Right lung (tissue), 10 donors: ENCODE data around the gene LIPI. TPM values are rescaled to one million over a fixed set of nuclear protein-coding genes. Genes with fewer than 3 reads are reported as not detected.
A peak's percentile ranks its signal among the peaks of the same experiment; 100 is the strongest.
"Not testable (repeated sequence)": the region's sequence is repeated elsewhere in the genome, so short reads cannot be mapped to it uniquely, and the experiment has no call there.

Experiments used
- DNase-seq, 2 donors: peaks; one replicate each; pipeline ENCODE4 v3.0.0-alpha.2; 2013
- long read RNA-seq, 8 donors: transcript quantifications; one replicate each; lab custom pipeline, GENCODE V29; 2026
- polyA plus RNA-seq, 5 donors: library from polyadenylated mRNA; unstranded; fragments of 120-200 nt; gene quantifications; one replicate each; pipeline versions ENCODE4 v1.2.1 to v1.2.3, GENCODE V29; 2013; ENCODE audit warnings: inconsistent platforms in 1 of 5, low replicate concordance in 1 of 5; ENCODE audit not compliant: insufficient read length in 5 of 5, insufficient read depth in 1 of 5

The LIPI gene
- 1 to 10 TPM in 2 of 5 donors, under 1 TPM in 3; 0.28 to 1.0 (median 0.63) TPM for polyA plus RNA-seq
- long read RNA-seq, donor 1, result 0 reads
- long read RNA-seq, donor 2, result 0 reads
- long read RNA-seq, donor 3, result 0 reads
- long read RNA-seq, donor 4, result 0 reads
- long read RNA-seq, donor 5, result 0 reads
- long read RNA-seq, donor 6, result 0 reads
- long read RNA-seq, donor 7, result 0 reads
- long read RNA-seq, donor 8, result 0 reads

GRCh38 chr21:14210738-14211137 is at the start of gene LIPI:
LIPI (minus strand) TSS chr21:14210955; CDS start chr21:14210845, 110 bp downstream.
- no peak for DNase-seq

DNA sequence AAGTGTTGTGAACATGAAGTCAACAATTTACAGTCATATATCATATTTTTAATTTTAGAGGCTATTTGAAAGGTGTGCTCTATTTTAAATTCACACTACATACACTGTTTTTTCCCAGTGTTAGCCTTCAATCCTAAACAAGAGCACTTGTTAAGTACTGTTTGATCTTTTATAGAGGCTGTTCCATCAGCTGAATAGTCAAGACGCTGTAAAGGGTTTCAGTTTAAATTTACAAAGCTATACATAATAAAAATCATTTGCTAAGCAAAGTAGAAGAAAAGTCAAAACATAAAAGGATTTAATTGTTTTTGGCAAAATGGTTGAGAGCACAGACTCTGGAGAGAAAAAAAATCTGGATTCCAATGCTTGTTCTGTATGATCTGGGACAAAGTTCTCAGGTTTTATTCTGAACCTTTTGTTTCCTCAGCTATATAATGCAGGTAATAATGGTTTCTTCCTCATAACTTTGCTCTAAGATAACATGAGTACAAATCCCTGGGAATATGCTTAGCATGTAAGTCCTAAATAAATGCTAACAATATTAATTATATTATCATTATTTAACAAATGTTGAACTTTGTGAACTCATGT is 49.5 kb upstream of the LIPI start:
- no peak for DNase-seq

GRCh38 chr21:14259747-14260146 is 49.0 kb upstream of the LIPI start:
- DNase-seq, result peak in 1 of 2 donors; percentile 36

- no peak for DNase-seq
Observed at GRCh38 chr21:14251336-14251735, 40.6 kb upstream of the LIPI start.

GRCh38 chr21:14245711-14246110 is 35.0 kb upstream of the LIPI start:
- DNase-seq, result no peak

- no peak for DNase-seq
Observed at GRCh38 chr21:14244911-14245310, 34.2 kb upstream of the LIPI start.

DNA sequence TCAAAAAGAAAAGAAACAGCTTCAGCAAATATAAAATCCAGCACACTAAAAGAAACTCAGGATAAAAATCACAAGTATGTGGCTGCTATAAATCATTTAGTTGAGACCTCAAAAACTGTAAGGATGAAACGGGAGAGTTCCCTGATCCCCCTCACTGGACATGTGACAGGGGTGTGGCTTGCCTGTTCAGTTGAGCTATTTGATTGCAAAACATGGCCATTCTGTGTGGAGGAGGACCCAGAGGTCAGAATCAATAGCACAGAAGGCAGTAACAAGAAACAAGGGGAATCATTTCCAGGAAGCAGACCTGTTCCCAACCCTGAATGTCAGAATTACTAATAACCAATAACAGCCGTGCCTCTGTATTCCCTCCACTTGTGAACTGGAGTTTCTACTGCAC is 33.1 kb upstream of the LIPI start:
- DNase-seq, result no peak

DNA sequence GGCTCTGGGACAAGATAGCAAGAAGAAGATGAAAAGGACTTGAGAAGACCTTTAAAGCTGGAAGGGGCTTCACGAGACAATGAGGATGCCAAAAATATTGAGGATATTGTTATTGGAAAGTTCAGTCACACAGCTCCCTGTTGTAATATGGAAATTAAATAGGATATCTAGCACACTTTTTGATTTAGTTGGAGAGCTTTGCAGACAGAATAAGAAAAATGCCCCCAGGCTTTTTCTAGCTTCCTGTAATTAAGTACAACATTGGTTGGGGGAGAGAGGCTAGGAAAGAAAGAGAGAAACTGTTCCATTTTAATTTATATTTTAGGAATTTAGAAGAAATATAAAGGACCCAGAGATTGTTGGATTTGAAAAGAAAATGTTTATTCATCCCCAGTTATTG is 32.7 kb upstream of the LIPI start:
- DNase-seq, result no peak

- DNase-seq, result no peak
Observed at GRCh38 chr21:14241297-14241696, 30.5 kb upstream of the LIPI start.

GRCh38 chr21:14239281-14239680 is 28.5 kb upstream of the LIPI start:
- no peak for DNase-seq

GRCh38 chr21:14236180-14236579 is 25.4 kb upstream of the LIPI start:
- DNase-seq, result no peak

GRCh38 chr21:14235101-14235500 is 24.3 kb upstream of the LIPI start:
- DNase-seq, result no peak

GRCh38 chr21:14229399-14229798 is 18.6 kb upstream of the LIPI start:
- DNase-seq, result no peak

- no peak for DNase-seq
Observed at GRCh38 chr21:14223365-14223764, 12.6 kb upstream of the LIPI start.

GRCh38 chr21:14215971-14216641 is 5.4 kb upstream of the LIPI start, which contains the start of gene RBM11:
RBM11 (plus strand) TSS chr21:14216157; CDS start chr21:14216187, 30 bp downstream.
- peak; percentile 62 to 73 for DNase-seq

GRCh38 chr21:14213164-14213563 is 2.4 kb upstream of the LIPI start:
- no peak for DNase-seq

DNA sequence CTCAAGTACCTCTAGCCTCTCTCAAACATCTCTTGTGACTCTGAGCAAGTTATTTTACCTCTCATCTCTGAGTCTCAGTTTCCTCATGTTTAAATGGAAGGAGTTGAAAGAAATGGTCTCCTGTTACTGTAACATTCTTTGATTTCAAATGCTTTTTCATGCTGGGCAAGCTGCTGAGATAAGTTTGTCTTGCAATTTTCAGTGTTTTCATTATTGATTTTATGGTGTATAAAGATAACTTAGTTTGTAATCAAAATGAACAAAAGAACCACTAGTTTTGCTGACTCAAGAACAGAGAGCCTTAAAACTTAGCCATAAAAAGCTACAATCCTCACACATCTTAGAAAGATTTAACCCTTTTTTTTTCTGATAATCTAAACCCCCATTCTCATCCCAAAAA is 4.5 kb downstream of the LIPI start:
- DNase-seq, result no peak

- not testable (repeated sequence) for DNase-seq
Observed at GRCh38 chr21:14166463-14167223, 44.1 kb downstream of the LIPI start.

GRCh38 chr21:14143999-14144398 is 66.8 kb downstream of the LIPI start:
- no peak for DNase-seq

DNA sequence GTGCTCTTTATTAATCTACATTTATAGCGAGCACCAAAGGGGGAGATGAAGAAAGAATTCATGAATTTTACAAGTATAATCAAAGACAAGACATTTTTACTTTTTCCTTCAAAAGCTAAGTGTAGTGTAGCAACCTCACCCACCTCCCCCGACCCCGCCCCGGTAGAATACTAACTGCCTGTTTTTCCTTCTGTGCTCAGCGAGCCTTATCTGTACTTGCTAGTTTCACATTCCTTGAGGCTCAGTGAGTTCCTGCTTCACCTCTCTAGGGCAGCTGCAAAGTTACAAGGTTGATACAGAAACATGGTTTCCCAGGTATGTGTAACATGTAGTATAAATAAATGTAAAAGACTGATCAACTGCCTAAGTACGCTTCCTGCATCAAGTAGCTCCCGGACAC is 86.5 kb downstream of the LIPI start:
- DNase-seq, result no peak

- no peak for DNase-seq
Observed at GRCh38 chr21:14121719-14122118, 89.0 kb downstream of the LIPI start.

DNA sequence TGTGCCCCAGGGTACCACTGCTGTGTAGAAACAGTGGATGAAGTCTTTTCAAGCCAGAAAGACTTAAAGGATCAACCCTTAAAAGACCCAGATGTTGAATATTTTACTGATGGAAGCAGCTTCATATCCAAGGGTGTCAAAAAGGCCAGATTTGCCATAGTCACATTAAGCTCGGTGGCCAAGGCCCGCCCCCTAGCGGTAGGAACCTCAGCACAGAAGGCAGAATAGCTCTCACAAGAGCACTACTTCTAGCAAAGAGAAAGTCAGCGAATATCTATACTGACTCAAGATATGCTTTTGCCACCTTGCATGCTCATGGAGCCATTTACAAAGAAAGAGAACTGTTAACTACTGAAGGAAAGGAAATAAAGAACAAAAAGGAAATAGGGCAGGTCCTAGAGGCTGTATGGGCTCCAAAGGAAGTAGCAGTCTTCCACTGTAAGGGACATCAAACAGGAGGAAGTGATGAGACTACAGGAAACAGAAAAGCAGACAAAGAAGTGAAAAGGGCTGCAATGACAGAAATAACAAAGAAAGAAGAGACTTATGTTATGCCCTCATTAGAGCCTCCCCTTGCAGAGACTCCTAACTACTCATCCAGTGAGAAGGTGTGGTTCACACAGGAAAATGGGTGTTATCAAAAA is 90.5 kb downstream of the LIPI start:
- no peak for DNase-seq
